A549 (cell line): Measurements from ENCODE around the gene FOXA1. TPM values are rescaled to one million over a fixed set of nuclear protein-coding genes. Genes with fewer than 3 reads are reported as not detected.

Experiments
- polyA plus RNA-seq, 4 experiments: library from polyadenylated mRNA; depleted of rRNA in 3 of 4; stranded (reverse); fragments of >200 nt; fragmentation: RNase III in 1 of 4; extraction: RNeasy Plus Mini Kit Qiagen cat#74134 plus additional on column Dnase treatment in 1 of 4; gene quantifications; 2 replicates in 3 of 4; 3 replicates in 1 of 4; pipeline ENCODE4 v1.2.3, GENCODE V29; 2011 to 2017

The FOXA1 gene
- polyA plus RNA-seq, 2 of the 4 experiments (the other 2 are of a cell fraction): 5.5 to 17.9 TPM

Other genes with a start within 250 kb of the FOXA1 start
- gene TTC6, start 380 bp upstream of the FOXA1 start, polyA plus RNA-seq (2011; rRNA removed): 0.79 and 1.7 TPM in 2 replicates
- 0.21 to 0.41 TPM (median 0.34 TPM) in 3 replicates for gene TTC6, start 380 bp upstream of the FOXA1 start, polyA plus RNA-seq (2017; fragmentation: RNase III; extraction: RNeasy Plus Mini Kit Qiagen cat#74134 plus additional on column Dnase treatment)